Measurements from ENCODE around the gene TRERF1. TPM values are rescaled to one million over a fixed set of nuclear protein-coding genes. Genes with fewer than 3 reads are reported as not detected.

TRERF1 gene
- total and polyA plus RNA-seq, 2 experiments from 2014 or later: 11.2 to 20.6 TPM

DNA sequence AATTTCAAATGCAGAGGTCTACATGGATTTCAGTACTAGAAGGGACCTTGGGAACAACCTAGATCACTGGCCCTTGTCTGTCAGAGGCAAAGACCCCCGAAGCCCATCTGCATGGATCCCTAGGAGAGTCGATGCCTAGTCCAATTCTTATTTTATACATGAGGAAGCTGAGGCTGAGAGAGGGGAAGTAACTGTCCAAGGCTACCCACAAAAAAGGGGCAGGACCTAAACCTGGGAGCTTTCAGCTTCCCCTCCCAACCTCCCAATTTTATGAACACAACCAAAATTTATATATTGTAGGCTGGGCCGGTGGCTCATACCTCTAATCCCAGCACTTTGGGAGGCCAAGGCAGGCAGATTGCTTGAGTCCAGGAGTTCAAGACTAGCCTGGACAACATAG is 73.2 kb downstream of the TRERF1 start (continued):
- no peak for TF ChIP-seq CTCF (conservative IDR thresholded peaks at IDR 0.05; ENCODE audit: low read depth in 2 of 2)
- TF ChIP-seq JUNB (IDR thresholded peaks at IDR 0.05; ENCODE audit: unreplicated experiment): no peak
- no peak for TF ChIP-seq STAT1 (IDR thresholded peaks at IDR 0.05; ENCODE audit: unreplicated experiment)

GRCh38 chr6:42378125-42378524 is 73.6 kb downstream of the TRERF1 start:
- Histone ChIP-seq H3K27ac (ENCODE audit: low read depth) (no peak overlapping the region), H3K27me3 (ENCODE audit: insufficient read depth) (no peaks in the 10 kb centered on the region), H4K20me1 (replicated peaks; ENCODE audit: insufficient read depth) (peaks cover 30% of the 10 kb centered on the region), H3K79me2 (replicated peaks; ENCODE audit: insufficient read depth) (peaks cover 82% of the 10 kb centered on the region), H3K9me2 (ENCODE audit: insufficient read depth) (no peaks in the 10 kb centered on the region), H3K4me3 (no peak overlapping the region), H3K4me1 (ENCODE audit: insufficient read depth) (peaks cover 8% of the 10 kb centered on the region), H2AFZ (no peak overlapping the region), H3K4me2 (no peak overlapping the region), H3K36me3 (ENCODE audit: insufficient read depth) (no peaks in the 10 kb centered on the region), H3F3A (replicated peaks; ENCODE audit: low read depth) (no peaks in the 10 kb centered on the region)
- no peaks in the 10 kb centered on the region; the same call in 2 of the 3 replicates for H3K36me3 Mint-ChIP-seq (ENCODE audit: low read depth)
- no peak overlapping the region for H3K27ac Mint-ChIP-seq
- DNase-seq (ENCODE audit: low spot score): no peak
- H3K4me1 Mint-ChIP-seq: peaks cover 14% of the 10 kb centered on the region
- H3K4me3 Mint-ChIP-seq: no peak overlapping the region
- no peak for ATAC-seq
- peaks cover 6% of the 10 kb centered on the region for H3K27me3 Mint-ChIP-seq (ENCODE audit: insufficient read depth, low read depth, poor library complexity)
- no peaks in the 10 kb centered on the region for H3K9me3 Mint-ChIP-seq
- TF ChIP-seq STAT1 (IDR thresholded peaks at IDR 0.05; ENCODE audit: unreplicated experiment): no peak
- TF ChIP-seq NANOG (IDR thresholded peaks at IDR 0.05; ENCODE audit: borderline replicate concordance): no peak
- no peak for TF ChIP-seq JUNB (IDR thresholded peaks at IDR 0.05; ENCODE audit: unreplicated experiment)
- TF ChIP-seq POLR2AphosphoS5 (IDR thresholded peaks at IDR 0.05; ENCODE audit: low read depth): no peak
- TF ChIP-seq ZNF462 (CRISPR knock-in tag; IDR thresholded peaks at IDR 0.05): no peak
- TF ChIP-seq ZNF114 (CRISPR knock-in tag; IDR thresholded peaks at IDR 0.05): no peak
- no peak for TF ChIP-seq ETS1 (IDR thresholded peaks at IDR 0.05)
- TF ChIP-seq CTCF (conservative IDR thresholded peaks at IDR 0.05; ENCODE audit: low read depth in 2 of 2): no peak
- no peak for TF ChIP-seq EZH2phosphoT487 (IDR thresholded peaks at IDR 0.05; ENCODE audit: unreplicated experiment)
- no peak for TF ChIP-seq EZH2 (IDR thresholded peaks at IDR 0.05; ENCODE audit: low read depth, unreplicated experiment)

Measured in GM23338 (cell line).